Measurements from ENCODE around the gene GALNT12.

GALNT12 gene

DNA sequence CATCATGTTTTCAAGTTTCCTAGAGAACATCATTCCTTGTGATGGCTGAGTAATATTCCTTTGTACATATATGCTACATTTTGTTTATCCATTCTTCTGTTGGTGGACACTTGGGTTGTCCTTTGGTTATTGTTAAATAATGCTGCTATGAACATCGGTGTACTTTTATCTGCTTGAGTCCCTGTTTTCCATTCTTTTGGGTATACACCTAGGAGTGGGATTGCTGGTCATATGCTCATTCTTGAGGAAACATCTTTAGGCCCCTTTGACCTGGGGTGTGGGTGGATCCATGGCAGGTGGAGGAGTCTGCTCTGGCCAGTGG lies 25.3 kb downstream of the GALNT12 start:
- DNase-seq, result no peak

DNA sequence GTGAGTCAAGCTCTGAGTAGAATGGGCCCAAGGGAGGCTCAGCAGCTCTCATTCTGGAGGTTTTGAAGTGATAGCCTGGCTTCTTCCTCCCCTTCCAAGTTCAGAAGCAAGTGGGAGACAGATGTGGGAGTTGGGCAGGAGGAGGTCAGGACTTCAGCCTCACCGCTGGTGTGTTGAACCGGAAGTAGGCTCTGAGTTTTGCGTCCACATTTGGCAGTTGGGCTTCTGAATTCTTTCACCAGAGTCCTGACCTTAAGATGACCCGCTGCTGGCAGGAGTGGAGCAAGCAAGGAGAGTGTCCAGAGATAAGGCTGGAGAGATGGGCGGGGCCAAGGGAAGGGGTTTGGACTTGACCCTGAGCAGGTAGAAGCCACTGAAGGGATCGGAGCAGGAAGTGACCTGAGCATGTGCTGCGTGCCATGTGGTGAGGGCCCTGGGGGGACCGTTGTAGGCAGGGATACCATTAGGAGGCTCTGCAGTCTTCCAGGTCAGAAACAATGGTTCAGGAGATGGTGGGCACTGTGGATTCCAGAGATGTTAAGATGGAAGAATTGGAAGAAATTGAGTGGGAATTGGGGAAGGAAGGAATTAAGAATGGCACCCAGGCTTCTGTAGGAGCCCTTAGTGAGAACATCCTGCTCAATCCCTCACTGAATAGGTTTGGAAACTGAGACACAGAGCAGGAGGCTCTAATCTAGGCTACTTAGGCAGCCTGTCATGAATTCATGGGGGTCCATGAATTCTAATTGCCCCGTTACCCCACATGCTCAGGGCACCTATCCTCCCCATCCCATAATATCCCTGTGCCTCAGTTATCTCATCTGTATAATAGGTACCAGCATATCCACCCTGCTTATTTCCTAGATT lies 25.9 kb downstream of the GALNT12 start:
- no peak for DNase-seq

DNA sequence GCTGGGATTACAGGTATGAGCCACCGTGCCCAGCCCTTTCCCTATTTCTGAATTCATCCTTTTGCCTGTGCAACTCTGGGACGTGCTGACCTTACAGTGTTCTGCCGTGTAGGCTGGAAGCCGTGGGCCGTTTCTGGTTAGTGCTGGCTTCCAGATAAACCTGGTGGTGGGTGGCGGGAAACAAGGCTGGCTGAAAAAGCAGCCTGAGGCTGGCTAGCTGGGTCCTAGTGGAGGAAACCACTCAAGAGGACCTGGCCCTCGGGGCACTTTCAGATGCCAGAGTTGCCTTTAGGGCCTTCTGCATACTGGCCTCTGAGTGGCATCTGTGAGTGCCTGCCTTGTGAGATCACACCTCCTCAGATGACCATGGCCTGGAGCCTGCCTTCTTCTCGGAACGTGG lies 26.9 kb downstream of the GALNT12 start:
- no peak for DNase-seq

DNA sequence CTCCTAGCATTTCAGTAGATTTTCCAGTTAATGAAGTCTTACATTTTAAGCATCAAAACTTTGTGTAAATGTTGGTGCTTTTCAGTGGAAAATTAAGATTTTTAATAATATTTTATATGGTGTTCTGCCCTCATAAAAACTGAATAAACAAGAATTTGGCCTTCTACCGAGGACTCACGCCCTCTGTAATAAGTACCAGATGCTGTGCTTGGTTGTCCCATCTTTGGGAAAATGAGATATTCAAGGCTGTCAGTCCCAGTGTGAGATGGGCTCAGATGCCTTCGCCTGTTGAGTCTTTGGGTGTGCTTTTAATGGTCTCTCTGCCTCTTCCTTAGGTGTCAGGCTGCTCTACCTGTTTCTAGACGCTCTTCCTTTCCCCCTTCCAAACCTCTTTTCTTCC lies 28.7 kb downstream of the GALNT12 start:
- DNase-seq, result no peak

DNA sequence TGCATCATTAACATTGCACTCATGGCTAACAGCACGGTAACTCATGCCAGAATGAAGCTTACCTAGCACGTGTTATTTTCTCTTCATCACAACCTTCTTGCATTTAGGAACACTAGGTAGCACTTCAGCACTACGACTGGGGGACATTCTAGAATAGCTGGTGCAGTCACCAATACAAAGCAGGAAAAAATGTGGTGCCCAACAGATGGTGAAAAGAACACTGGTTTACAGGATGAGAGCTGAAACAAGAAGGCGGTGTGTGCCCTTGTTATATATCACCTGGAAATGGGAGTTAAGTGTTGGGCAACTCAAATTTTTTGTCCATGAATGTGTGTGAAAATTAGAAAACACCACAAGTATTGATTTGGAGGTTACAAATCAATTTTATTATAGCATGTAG lies 30.0 kb downstream of the GALNT12 start:
- DNase-seq, result peak in 1 of 14 donors; percentile 84

DNA sequence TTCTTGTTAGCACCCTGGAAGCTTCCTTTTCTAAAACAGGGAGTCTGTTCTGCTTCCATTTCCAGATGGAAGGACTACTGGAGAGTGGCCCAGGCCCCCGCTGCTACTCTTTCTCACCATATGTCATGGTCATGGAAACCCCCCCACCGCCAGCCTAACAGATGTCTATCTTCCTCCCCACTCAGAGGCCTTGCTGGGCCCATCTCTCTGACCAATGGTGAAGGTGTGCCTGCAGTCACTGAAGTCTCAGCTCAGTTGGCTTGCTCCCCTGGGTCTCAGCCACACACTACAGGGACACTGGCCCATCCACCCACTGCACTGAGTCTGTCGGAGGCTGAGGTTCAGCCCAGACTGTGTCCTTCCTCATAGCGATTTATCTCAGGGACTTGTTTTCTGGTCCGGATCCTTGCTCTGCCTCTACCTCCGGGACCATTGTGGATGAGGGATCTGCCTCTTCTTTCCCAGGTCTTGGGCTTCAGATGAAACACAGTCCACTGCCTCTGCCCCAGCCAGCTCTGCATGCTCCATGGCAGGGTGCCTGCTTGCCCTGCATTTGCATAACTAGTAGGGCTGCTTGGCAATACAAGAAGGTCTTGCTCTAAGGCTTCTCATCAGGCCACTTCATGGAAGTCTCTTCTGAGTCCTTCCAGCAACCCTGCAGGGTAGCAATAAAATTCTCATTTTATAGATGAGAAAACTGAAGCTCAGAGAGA lies 30.8 kb downstream of the GALNT12 start:
- peak in 2 of 14 donors; percentile 48 to 96 for DNase-seq

DNA sequence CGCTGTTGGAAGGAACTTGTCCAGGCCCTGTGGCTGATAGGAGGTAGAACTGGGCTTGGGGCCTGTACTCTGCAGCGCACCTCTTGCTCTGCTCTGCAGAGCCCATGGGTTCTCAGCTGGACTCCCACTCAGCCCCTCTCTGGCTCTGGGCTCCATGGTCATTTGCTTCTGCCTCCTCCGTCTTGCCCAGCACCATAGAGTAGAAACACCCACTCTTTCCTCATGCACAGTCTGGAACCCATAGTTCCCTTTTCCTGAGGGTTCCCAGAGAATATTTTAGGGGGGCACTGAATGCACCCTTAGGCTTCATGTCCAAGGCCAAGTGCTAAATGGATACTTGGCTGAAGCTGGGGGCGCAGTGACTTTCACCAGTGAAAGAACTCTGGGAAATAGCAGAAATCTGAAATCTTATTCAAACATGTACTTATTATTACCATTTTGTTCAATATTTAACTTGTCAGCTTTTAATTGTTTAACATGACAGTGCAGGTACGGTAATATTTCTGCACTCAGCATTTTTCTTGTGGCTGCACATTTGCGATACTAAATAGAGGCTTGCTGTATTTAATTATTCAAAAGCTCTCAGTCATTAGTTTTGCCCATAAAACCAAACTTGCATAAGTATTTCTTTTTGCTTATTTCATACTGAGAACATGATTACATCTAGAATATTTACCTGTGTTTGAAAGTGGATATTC lies 31.5 kb downstream of the GALNT12 start:
- no peak for DNase-seq

DNA sequence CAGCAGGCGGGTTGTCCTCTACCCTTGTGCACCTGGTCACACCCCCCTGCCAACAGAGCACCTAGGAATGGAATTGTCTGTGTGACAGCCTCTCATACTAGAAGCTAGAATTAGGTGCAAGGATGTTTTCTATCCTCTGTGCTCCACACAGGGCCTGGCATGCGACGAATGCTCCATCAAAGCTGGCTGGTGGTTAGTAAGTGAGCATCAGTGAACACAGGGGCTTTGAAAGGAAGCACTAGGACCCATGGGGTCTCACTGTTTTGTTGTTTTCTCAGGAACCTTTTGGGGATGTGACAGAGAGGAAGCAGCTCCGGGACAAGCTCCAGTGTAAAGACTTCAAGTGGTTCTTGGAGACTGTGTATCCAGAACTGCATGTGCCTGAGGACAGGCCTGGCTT lies 32.3 kb downstream of the GALNT12 start:
- DNase-seq, result no peak

DNA sequence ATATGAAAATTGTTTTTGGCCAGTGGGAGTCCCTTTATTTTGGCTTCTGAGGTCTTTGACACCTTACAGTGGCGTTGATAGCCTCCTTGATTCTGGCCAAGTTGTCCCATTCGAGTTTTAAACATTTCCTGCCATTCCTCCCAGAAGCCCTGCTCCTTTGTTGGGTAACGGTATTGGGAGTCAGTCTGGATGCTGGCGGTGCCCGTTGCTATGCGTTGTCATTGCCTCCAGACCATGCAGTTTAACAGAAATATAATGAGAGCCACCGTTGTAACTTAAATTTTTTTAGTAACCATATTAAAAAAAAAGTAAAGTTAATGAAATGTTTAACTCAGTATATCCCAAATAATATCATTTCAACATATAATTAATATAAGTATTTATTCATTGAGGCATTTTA lies 35.0 kb downstream of the GALNT12 start:
- DNase-seq, result no peak

DNA sequence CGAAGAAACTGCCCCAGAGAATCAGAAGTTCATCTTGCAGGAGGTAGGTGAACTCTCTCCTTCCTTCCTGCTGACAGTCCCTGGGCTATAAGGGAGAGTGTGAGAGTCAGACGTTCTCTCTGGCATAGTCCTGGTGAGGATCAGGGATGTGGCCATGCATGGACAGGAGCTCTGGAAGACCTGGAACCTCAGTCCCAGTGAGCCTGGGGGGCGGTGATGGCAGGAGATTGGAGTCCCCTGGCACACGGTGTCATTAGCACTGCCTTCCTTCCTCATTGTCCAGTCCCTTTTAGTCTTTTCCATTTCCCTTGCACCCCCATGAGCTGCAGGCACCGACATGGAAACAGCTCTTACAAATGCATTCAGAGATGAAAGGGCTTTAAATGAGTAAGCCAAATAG lies 38.6 kb downstream of the GALNT12 start:
- DNase-seq, result no peak

DNA sequence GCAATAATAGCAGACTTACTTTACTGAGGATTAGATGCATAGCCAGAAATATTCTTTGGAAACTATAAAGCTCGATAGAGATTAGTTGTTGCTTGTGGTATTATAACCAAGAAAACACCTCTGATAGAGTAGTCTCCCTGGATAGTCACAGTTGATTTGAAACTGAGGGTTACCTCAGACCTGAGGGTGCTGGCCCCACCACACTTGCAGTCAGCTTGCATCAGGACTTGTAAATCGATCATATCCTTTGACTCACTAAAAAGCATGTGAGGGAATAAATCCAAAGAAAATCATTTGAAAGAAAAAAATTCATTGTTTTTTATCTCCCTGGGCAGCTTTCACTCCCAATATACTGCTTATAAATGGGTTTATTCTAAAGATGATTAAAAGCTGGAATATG lies 39.4 kb downstream of the GALNT12 start:
- no peak for DNase-seq

DNA sequence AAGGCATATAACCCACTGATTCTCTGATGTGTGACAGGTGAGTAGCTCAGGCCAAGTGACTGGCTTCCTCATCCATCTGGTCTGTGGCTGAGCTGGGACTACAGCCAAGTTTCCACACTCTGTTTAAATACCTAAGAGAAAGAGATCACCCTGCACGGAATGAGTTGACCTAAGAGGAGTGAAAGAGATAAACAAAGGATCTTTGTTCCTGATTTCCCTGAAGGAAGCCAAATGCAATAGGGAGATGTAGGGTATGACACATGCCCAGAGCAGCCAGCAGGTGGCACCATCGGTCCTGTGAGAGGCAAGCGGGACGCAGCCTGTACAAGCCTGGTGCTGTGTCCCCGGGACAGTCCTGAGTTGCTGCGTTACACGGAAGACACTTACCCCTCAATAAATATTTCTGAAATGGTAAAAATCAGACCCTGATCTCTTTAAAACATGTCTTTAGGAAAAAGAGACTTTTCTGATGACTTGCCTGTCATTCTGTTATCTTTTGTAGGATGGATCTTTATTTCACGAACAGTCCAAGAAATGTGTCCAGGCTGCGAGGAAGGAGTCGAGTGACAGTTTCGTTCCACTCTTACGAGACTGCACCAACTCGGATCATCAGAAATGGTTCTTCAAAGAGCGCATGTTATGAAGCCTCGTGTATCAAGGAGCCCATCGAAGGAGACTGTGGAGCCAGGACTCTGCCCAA lies 41.1 kb downstream of the GALNT12 start:
- peak; percentile 14 to 95 (median 66) for DNase-seq

DNA sequence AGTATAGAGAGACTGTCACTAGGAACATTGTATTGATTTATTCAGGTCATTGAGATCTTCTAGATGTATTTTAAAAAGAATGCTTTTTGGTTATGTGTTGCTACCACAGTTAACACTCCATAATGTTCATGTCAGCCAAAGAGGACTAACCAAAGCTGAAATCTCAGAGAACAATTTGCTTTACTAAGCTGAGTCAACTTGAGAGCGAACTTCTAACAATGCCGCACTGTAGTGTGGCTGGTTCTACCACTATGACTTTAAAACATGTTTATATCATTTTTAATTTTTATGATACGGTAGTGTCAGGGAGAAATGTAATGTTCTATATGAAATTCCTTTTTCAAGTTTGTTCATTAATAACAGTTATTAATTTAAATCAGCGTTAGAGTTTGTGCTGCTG lies 42.1 kb downstream of the GALNT12 start:
- no peak for DNase-seq

DNA sequence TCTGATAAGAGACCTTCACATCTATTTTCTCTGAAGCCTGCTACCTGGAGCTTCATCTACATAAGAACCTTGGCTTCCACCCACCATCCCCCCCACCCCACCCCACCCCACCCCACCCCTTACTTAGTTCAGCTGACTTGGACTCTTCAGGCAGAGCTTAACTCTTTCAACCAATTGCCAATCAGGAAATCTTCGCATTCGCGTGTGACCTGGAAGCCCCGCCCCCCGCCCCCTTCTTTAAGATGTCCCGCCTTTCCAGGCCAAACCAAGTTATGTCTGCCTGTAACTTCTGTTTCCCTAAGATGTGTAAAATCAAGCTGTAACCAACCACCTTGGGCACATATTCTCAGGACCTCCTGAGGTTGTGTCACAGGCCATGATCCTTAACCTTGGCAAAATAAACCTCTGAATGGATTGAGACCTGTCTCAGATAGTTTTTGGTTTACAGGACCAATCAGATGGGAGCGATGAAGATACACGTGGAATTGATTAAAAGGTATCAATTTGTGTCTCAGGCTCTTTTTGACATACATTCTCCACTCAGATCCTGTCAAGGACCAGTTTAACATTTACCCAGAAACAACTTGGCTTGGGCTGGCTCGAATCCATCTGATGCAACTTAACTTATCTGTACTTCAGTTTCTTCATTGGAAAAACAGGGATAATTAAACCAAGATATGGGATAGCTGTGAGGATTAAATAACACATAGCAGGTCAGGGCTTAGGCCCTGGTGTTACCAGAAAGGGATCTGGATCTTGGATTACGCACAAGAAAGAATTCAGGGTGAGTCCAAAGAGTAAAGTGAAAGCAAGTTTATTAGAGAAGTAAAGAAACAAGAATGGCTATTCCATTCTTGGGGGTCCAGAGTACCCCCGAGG lies 43.6 kb downstream of the GALNT12 start:
- DNase-seq, result no peak

DNA sequence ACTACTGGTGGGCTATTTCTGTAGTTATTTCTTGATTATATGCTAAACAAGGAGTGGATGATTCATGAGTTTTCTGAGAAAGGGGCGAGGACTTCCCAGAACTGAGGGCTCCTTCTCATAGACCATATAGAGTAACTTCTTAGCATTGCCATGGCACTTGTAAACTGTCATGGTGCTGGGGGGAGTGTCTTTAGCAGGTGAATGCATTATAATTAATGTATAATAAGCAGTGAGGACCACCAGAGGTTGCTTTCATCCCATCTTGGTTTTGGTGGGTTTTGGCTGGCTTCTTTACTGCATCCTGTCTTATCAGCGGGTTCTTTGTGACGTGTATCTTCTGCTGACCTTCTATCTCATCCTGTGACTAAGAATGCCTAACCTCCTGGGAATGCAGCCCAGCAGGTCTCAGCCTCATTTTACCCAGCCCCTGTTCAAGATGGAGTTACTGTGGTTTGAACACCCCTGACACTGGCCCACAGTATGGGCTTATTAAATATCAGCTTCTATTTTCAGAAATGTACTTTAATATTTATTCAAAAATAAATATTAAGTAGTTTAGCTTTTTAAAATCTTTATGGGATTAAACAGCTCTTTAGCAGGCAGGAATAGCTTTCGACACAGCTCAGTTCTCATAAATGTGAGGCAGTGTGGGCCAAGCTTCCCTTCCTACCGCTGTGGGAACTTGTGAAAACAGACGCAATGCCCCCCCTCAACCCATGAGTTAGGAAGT lies 44.4 kb downstream of the GALNT12 start:
- DNase-seq, result no peak

DNA sequence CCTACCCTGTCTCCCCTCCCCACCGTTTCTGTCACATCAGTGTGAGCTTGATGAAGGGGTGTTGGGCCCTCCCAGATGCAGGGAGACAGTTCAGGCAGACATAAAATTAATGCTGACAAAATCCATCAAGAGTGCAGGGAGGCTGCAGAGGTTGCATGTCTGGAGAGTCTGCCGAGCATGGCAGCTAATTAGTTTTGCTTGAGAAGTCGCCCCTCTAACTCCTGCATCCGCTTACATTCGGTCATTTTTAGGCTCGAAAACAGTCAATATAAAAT lies 44.9 kb downstream of the GALNT12 start:
- no peak for DNase-seq

DNA sequence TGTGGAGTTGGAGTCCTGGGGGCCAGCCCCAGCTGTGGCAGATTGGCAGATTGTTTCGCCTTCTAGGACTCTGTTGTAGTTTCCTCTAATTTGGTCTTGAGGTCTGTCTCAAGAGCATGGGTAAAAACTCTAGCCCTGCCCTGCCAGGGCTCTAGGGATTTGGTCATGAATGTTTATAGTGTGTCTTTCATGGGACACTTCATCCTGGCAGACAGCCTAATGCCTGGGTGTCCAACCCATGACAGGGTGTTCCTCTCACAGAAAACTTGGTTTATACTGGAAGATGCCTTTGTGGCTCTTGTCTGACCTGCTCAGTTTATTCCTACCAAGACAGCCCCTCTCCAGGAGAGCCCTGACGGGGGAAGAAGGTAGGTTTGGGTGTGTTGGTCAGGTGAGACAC lies 45.5 kb downstream of the GALNT12 start:
- DNase-seq, result no peak

DNA sequence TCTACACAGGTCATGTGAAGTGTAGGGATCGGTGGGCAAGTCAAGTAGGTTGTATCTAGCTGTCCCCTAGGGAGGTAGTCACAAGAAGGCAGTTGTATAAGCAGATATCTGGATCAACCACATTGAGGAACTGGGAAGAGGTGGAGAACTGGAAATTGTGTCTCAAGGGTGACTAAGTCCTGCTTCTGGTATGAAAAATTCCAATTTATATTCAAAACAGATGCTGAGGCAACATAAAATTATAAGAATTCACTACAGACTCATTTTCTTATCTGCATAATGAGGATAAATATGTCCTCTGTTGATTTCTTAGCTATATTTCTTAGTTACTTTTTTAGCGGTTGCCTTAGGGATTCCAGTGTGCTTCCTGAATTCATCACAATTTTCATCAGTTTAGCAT lies 46.8 kb downstream of the GALNT12 start:
- DNase-seq, result no peak

DNA sequence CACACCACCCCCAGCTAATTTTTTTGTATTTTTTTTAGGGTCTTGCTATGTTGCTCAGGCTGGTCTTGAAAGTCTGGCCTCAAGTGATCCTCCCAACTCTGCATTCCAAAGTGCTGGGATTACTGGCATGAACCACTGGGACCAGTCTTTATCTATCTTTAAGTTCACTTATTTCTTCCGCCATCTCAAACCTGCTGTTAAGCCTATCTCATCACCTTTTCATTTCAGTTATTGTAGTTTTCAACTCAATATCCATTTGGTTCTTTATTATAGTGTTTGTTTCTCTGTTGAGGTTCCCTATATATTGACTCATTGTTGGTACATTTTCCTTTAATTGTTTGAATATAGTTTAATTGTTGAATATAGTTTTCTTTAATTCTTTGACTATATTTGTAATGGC lies 48.1 kb downstream of the GALNT12 start:
- no peak for DNase-seq

DNA sequence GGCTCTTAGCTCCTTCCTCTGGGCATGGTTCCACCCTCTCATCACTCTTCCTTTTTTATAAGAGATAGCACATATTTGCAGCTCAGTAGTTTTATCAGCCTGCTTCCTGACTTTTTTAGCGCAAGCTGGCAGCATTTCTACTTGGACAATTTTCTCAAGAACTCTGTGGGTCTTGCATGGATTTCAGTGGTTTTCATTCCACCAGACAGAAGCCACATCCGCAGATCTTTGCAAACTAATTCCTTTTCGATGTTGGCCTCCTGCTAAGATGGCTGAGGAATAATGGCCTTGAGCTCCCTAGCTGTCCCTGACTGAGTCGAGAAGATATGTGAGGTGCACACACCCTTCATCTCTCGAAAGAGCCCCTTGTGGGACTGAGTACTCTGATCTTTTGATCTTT lies 49.5 kb downstream of the GALNT12 start:
- DNase-seq, result no peak

DNA sequence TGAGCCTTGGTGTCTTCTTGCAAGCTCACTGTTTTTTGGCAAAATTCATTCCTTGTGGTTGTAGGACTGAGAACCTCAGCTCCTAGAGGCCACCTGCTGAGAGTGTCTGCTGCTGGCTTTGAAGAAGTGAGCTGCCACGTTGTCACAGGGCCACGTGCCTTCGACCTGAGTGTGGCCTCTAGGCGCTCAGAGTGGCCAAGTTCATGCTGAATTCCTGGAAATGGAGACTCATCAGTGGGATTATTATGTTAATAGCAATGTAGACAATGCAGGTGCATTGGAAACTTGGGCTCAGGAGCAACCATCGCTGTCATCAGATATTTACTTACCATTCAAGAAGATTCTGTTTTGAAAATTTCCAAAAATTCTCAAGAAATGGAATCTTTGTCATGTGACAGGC lies 52.5 kb downstream of the GALNT12 start:
- no peak for DNase-seq
